Measurements from ENCODE around the gene LRFN2. TPM values are rescaled to one million over a fixed set of nuclear protein-coding genes. Genes with fewer than 3 reads are reported as not detected.

The LRFN2 gene
- total RNA-seq, 1 experiment from 2014 or later = not detected

GRCh38 chr6:40439026-40439800 is 148.0 kb downstream of the LRFN2 start:
- no peaks in the 10 kb centered on the region for H3K4me1 ChIP-seq
- Mint-ChIP-seq H3K27ac (ENCODE audit: unreplicated experiment) (no peak overlapping the region), H3K36me3 (ENCODE audit: insufficient read depth, unreplicated experiment) (no peaks in the 10 kb centered on the region), H3K9me3 (ENCODE audit: unreplicated experiment) (no peaks in the 10 kb centered on the region), H3K4me1 (ENCODE audit: low read depth, unreplicated experiment) (no peaks in the 10 kb centered on the region), H3K27me3 (ENCODE audit: insufficient read depth, unreplicated experiment) (peaks cover 24% of the 10 kb centered on the region), H3K4me3 (ENCODE audit: unreplicated experiment) (no peak overlapping the region)
- H3K27me3 ChIP-seq (replicated peaks; ENCODE audit: control insufficient read depth, insufficient read depth, low read length) = no peaks in the 10 kb centered on the region; the same call in 1 of the 2 replicates
- H3K4me3 ChIP-seq (ENCODE audit: low read depth, low read length) = no peak overlapping the region
- no peak for DNase-seq
- no peaks in the 10 kb centered on the region for H3K9me3 ChIP-seq
- no TSS peak for BruUV-seq (replicated peaks)
- intact Hi-C loops (cut with micrococcal nuclease; ENCODE audit: unreplicated experiment) = no loop called here
- no peaks in the 10 kb centered on the region for H3K36me3 ChIP-seq (ENCODE audit: control insufficient read depth, insufficient read depth, low read length)
- ChIA-PET CTCF (no interaction called here), POLR2A (no interaction called here)
- no peak for TF ChIP-seq CTCF (IDR thresholded peaks at IDR 0.05; ENCODE audit: insufficient read depth in 1 of 2, low read depth in 1 of 2, low read length in 1 of 2, severe bottlenecking in 1 of 2, unreplicated experiment in 1 of 2)

GRCh38 chr6:40438246-40438887 is 148.8 kb downstream of the LRFN2 start:
- H3K27me3 ChIP-seq (replicated peaks; ENCODE audit: control insufficient read depth, insufficient read depth, low read length) = no peaks in the 10 kb centered on the region; the same call in 1 of the 2 replicates
- no TSS peak for BruUV-seq (replicated peaks)
- CTCF ChIA-PET = no interaction called here
- H3K36me3 Mint-ChIP-seq (ENCODE audit: insufficient read depth, unreplicated experiment) = no peaks in the 10 kb centered on the region
- H3K36me3 ChIP-seq (ENCODE audit: control insufficient read depth, insufficient read depth, low read length) = no peaks in the 10 kb centered on the region
- intact Hi-C loops (cut with micrococcal nuclease; ENCODE audit: unreplicated experiment) = no loop called here
- peaks cover 24% of the 10 kb centered on the region for H3K27me3 Mint-ChIP-seq (ENCODE audit: insufficient read depth, unreplicated experiment)
- H3K4me1 ChIP-seq = no peaks in the 10 kb centered on the region
- no peaks in the 10 kb centered on the region for H3K4me1 Mint-ChIP-seq (ENCODE audit: low read depth, unreplicated experiment)
- no peak for TF ChIP-seq CTCF (IDR thresholded peaks at IDR 0.05; ENCODE audit: insufficient read depth in 1 of 2, low read depth in 1 of 2, low read length in 1 of 2, severe bottlenecking in 1 of 2, unreplicated experiment in 1 of 2)
- H3K9me3 Mint-ChIP-seq (ENCODE audit: unreplicated experiment) = no peaks in the 10 kb centered on the region
- no peaks in the 10 kb centered on the region for H3K9me3 ChIP-seq
- H3K4me3 ChIP-seq (ENCODE audit: low read depth, low read length) = no peak overlapping the region
- no peak for DNase-seq
- POLR2A ChIA-PET = no interaction called here
- no peak overlapping the region for H3K4me3 Mint-ChIP-seq (ENCODE audit: unreplicated experiment)
- no peak overlapping the region for H3K27ac Mint-ChIP-seq (ENCODE audit: unreplicated experiment)

GRCh38 chr6:40437631-40438030 is 149.5 kb downstream of the LRFN2 start:
- no peaks in the 10 kb centered on the region for H3K4me1 ChIP-seq
- ChIA-PET CTCF (no interaction called here), POLR2A (no interaction called here)
- no peaks in the 10 kb centered on the region; the same call in 1 of the 2 replicates for H3K27me3 ChIP-seq (replicated peaks; ENCODE audit: control insufficient read depth, insufficient read depth, low read length)
- Mint-ChIP-seq H3K4me1 (ENCODE audit: low read depth, unreplicated experiment) (no peaks in the 10 kb centered on the region), H3K27me3 (ENCODE audit: insufficient read depth, unreplicated experiment) (peaks cover 26% of the 10 kb centered on the region), H3K9me3 (ENCODE audit: unreplicated experiment) (no peaks in the 10 kb centered on the region), H3K36me3 (ENCODE audit: insufficient read depth, unreplicated experiment) (no peaks in the 10 kb centered on the region), H3K4me3 (ENCODE audit: unreplicated experiment) (no peak overlapping the region), H3K27ac (ENCODE audit: unreplicated experiment) (no peak overlapping the region)
- intact Hi-C loops (cut with micrococcal nuclease; ENCODE audit: unreplicated experiment) = no loop called here
- H3K4me3 ChIP-seq (ENCODE audit: low read depth, low read length) = no peak overlapping the region
- H3K9me3 ChIP-seq = no peaks in the 10 kb centered on the region
- no TSS peak for BruUV-seq (replicated peaks)
- no peak for TF ChIP-seq CTCF (IDR thresholded peaks at IDR 0.05; ENCODE audit: insufficient read depth in 1 of 2, low read depth in 1 of 2, low read length in 1 of 2, severe bottlenecking in 1 of 2, unreplicated experiment in 1 of 2)
- no peaks in the 10 kb centered on the region for H3K36me3 ChIP-seq (ENCODE audit: control insufficient read depth, insufficient read depth, low read length)
- DNase-seq = no peak

All from Caco-2 (cell line).